ENCODE measurements around the gene SLC6A11. TPM values are rescaled to one million over a fixed set of nuclear protein-coding genes. Genes with fewer than 3 reads are reported as not detected.

Gene SLC6A11
- total RNA-seq, 1 donor = not detected

DNA sequence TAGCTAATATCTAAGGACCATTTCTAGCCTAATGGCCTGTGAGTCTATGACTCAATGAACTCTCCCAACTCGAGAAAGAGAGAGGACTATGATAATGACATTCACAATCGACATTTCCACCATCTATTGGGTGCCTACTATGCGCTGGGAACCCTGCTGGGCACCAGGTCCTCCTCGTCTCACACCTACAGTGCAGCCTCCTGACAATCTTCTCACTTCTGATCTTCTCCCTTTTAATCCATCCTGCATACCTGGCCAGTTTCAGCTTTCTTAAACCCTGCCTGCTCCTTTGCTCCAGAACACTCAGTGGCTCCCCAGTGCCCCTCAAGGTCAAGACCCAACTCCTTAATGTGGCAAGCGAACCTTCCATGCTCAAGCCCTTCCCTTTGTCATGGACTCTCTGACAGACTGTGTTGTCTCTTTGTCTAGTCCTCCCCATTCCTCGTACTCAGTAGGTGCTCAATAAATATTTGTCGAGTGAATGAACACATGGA, 173.0 kb downstream of the SLC6A11 start:
- DNase-seq (ENCODE audit: low read depth) = no peak
- TF ChIP-seq, protein P1, sequence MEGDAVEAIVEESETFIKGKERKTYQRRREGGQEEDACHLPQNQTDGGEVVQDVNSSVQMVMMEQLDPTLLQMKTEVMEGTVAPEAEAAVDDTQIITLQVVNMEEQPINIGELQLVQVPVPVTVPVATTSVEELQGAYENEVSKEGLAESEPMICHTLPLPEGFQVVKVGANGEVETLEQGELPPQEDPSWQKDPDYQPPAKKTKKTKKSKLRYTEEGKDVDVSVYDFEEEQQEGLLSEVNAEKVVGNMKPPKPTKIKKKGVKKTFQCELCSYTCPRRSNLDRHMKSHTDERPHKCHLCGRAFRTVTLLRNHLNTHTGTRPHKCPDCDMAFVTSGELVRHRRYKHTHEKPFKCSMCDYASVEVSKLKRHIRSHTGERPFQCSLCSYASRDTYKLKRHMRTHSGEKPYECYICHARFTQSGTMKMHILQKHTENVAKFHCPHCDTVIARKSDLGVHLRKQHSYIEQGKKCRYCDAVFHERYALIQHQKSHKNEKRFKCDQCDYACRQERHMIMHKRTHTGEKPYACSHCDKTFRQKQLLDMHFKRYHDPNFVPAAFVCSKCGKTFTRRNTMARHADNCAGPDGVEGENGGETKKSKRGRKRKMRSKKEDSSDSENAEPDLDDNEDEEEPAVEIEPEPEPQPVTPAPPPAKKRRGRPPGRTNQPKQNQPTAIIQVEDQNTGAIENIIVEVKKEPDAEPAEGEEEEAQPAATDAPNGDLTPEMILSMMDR (IDR thresholded peaks at IDR 0.05; ENCODE audit: insufficient read depth, low read depth, low read length) = no peak
- H3K4me3 ChIP-seq (ENCODE audit: low read depth, low read length) = no peak overlapping the region

Other genes starting within 250 kb of the SLC6A11 start
- not detected in 2 replicates for gene SLC6A1, start 176.5 kb downstream of the SLC6A11 start, total RNA-seq

Data from fibroblast of villous mesenchyme (primary cell).